ENCODE measurements around the gene JMJD8.

JMJD8 gene

DNA sequence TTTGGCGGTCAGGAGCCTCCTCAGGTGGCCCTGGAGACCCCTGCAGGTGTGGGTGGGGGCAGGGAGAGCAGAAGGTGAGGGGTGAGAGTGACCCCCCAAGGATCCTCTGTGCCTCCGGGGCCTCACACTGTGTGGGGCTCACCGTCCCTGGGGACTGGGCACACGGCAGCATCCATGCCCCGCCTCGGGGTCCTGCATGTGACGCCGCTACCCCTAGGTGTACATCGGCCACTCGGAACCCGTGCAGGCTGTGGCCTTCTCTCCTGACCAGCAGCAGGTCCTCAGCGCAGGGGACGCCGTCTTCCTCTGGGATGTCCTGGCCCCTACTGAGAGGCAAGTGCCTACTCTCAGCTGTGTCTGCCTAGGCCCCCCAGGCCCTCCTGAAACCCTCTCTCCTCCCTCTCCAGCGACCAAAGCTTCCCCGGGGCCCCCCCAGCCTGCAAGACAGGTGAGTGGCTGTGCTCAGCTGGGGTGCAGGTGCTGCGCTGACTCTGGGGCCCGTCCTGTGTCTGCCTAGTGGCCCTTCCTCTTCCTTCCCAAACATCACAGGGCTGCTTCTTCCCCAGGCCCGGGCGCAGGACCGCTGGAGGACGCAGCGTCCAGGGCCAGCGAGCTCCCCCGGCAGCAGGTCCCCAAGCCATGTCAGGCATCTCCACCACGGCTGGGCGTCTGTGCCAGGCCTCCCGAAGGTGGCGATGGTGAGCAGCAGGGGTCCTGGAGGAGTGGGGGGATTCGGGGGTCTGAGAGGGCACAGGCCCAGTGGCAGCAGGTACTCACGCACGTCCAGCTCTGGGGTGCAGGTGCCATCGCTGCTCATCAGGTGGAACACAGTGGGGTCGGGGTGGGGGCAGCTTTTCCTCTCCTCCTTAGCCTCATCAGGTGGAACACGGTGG is 25.2 kb downstream of the JMJD8 start:
- DNase-seq = no peak

DNA sequence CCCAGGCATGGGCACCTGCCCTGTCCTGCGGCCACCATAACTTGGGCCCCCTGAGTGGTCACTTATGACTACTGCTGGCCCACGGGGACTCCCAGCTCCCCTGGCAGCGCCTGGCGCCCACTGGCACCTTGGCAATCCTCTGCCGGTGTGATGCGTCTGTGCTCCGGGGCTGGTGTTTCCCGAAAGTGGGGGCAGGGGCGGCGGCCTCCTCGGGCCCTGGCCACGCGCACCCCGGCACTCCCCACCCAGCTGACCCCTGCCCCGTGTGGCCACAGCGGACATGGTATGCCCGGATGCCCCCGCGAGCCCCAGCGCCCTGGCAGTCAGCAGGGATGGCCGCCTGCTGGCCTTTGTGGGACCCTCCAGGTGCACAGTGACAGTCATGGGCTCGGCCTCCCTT is 26.6 kb downstream of the JMJD8 start:
- DNase-seq = no peak

DNA sequence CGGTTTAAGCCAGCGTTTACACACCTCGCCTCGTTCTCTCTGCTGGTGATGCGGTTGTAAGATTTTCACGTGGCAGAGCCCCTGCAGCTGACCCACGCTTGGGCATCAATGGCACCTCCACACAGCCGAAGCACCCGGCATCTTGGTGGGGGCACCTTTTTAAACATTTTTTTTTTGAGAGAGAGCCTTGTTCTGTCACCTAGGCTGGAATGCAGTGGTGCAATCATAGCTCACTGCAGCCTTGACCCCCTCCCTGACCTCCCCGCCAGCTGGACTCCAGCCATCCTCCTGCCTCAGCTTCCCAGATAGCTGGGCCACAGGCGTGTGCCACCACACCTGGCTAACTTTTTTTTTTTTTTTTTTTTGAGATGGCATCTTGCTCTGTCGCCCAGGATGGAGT is 30.1 kb downstream of the JMJD8 start:
- DNase-seq = no peak

DNA sequence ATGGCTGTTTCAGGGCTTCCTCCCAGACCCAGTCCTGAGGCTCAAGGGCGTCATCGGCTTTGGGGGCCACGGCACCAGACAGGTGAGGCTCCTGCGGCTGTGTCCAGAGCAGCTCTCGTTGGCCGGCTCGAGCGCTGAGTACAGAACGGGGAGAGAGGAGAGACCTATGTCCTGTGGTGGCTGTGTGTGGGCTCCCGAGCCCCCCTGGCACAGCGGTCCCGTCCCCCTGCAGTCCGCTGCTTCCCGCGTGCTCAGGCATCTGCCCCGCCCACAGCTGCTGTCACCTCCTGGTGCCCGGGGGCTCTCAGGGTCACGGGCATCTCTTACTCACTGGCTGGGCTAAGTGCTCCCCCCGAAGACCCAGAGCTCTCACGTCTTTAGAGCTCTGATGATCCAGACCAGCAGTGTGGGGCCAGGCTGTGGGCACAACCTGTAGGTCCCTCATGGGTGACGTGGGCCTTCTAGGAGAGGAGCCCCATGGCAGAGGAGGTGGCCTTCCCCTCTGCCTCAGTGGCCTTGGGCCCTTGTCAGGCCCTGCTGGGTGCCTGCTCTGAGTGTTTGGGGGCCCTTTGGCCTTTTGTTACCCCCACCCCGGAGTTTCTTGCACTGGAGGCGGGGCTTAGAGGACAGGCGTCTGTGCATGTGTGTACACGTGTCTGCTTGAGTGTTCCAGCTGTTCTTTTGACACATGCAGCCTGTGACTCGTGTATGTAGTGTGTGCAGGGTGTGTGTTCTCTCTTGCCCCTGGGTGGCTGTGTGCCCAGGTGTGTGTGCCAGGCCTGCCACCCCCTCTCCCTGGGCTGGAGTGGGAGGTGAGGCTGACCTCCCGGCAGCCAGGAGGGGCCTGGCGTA is 31.5 kb downstream of the JMJD8 start:
- no peak for DNase-seq

DNA sequence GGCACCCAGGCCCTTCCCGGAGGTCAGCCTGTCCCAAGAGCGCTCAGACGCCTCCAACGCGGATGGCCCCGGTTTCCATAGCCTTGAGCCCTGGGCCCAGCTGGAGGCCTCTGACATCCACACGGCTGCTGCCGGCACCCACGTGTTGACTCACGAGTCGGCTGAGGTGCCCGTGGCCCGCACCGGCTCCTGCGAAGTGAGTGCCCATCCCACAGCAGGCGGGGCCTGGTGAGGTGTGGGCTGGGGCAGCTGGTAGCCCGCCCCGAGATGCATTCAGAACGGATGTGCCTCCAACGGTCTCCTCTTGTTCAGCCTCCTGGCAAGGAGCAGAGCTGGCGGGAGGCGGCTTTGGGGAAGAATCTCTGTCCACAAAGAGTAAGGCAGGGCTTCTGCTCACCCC is 32.3 kb downstream of the JMJD8 start:
- DNase-seq = no peak

DNA sequence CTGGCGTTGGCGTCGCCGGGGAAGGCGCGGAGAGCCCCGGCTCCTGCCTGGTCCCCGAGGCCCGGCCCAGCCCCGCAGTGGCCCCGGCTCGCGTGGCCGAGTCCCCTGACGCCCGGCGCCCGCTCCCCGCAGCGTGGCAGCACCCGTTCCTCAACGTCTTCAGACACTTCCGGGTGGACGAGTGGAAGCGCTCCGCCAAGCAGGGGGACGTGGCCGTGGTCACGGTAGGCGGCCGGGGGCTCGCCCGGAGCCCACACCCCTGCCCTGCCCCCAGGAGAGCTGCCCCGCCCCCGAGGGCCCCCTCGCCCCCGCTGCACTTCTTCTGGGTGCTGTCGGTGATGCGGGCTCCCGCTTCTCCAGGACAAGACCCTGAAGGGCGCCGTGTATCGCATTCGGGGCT is 34.5 kb downstream of the JMJD8 start:
- no peak for DNase-seq

DNA sequence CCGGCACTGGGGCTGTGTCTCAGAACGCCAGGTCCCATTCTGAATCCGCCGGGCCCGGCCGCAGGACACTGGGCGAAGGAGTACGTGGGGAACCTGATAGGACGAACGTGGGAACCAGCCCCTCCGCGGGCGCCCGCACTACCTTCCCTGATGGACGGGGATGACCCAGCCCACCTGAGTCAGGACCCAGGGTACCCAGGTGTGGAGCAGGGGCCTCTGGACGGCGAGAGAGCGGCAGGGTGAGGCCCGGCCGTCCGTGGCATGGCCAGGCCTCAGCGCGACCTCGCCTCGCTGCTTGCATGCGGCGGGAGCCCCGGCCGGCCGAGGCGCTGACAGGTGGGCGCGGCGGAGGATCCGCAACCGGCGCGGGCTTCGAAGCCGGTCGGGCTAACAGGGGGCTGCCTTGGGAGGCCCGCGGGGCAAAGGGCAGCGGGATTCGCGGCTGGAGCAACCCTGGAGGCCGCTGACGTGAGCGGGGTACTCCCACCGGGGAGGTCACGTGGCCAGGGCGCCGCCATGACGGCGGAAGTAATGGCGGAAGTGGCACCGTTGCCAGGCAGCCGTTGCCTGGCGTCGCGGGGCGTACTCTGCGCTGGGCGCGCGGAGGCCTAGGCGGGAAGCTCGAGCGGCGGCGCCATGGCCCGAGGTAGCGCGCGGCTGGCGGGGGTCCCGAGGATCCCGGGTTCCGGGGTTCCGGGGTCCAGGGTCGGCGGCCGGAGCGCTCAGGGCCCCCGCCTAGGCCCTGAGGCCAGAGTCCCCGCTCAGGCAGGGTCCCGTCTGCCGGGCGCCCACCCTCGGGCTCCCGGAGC is 35.1 kb downstream of the JMJD8 start, which contains the start of gene WDR90:
TSS of gene WDR90 (plus strand) at position 585 of the 809 bp plus-strand sequence. CDS start at position 637, 52 bp downstream.
- DNase-seq = no peak

DNA sequence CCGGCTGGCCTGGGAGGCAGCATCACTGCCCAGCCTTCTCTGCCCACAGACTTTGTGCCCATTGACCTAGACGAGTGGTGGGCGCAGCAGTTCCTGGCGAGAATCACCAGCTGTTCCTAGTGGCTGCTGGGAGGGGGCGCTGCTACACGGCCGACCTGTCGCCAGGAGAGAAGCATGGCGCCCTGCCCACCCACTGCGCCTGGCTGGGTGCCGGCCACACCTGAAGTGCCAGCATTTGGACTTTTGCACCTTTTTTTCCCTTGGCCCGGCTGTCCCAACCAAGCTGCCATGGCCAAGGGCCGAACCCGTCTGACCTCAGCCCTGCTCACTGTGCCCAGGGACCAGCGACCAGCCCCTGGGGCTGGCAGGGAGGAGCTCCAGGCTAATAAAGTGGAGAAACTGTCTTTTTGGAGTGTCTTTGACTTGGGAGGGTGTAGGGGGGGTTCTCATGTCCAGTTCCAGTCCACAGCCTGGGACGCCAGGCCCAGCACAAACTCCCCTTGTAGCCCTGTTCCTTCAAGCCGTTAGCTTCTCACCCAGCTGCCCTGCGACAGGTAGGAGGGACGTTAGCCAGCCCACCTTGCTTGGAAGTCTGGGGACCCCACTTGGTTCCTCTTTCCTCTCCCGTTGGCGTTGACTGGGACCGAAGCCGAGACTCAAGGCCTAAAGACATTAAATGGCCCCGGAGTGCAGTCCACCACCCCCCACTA is 35.9 kb downstream of the JMJD8 start:
- no peak for DNase-seq

DNA sequence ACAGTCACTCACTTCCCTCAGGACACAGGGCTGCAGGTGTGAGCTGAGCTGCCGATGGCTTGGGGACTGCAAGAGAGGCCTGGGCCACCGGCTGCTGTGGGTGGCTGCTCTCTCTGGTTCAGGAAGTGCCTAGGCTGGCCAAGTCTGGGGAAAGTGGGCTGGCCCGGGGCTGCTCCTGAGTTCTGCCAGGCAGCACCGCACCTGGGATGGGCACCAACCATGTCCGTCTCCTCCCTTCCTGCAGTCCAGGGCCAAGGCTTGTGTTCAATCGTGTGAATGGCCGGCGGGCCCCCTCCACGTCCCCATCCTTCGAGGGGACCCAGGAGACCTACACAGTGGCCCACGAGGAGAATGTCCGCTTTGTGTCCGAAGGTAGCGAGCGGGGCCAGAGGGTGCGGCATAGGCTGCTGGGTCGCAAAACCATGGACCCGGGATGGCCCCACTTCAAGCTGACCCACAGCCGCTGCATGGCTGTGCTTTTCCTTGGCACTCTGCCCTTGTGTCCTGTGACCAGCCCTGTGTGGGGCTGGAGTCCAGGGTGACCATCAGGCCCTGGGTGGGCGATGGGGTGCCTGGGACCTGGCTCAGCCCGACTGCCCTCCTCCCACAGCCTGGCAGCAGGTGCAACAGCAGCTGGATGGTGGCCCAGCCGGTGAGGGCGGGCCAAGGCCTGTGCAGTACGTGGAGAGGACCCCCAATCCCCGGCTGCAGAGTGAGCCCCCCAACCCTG is 36.8 kb downstream of the JMJD8 start:
- DNase-seq = no peak

DNA sequence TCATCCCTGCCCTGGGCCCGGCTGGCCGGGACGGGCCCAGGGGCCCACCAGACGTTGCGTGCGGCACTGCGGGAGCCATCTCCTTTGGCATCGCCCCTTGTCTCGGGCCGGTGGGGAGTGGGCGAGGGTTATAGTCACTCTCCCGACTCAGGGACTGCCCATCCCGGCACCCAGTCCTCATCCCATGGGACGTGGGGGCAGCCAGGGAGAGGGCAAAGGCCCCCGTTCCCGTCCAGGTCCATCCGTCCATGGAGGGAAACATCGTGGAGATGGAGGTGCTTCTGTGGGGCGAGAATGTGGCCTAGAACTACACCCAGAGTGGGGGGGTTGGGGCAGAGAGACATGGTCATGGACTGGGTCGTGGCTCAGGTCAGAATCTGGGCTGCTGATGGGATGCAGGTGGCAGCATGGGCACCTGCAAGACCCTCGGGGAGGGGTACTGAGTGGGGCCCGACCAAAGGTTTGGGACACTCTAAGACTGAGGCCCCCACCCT is 37.4 kb downstream of the JMJD8 start:
- DNase-seq = no peak

DNA sequence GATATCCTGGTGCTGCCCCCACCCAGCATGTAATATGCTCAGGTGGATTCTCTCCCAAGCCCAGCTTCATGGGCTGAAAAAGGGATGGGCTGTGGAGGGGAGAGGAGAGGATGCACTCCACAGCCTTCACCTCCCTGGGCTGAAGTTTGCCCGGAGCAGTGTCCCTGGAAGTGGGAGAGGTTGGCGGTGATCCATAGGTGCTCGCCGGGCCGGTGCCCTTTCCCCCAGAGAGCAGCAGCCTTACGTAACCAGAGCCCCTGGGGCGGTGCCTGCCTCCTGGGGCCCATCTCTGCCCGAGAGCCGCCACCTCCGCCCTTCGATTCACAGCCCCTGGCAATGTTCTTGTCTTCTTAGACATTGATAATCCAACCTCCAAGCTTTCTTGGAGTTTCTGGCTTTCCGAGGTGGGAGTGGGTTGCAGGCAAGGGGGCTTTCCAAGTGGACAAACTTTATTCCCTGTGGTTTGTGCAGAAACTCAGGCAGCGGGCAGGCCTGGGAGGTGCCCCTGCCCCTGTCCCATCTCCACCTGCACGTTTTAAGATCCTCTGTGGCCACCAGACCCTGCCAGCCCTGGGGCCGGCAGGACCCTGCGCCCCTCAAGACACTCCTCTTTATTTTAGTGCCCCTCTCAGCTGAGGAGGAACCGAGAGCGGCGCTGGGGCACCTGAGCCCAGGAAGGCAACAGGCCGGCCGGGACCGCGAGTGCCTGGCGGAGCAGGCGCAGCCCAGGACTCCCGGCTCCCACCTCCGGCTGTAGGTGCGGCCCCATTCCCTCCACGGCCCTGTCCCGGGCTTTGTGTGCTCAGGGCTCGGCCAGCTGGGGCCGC is 38.1 kb downstream of the JMJD8 start:
- DNase-seq = no peak

DNA sequence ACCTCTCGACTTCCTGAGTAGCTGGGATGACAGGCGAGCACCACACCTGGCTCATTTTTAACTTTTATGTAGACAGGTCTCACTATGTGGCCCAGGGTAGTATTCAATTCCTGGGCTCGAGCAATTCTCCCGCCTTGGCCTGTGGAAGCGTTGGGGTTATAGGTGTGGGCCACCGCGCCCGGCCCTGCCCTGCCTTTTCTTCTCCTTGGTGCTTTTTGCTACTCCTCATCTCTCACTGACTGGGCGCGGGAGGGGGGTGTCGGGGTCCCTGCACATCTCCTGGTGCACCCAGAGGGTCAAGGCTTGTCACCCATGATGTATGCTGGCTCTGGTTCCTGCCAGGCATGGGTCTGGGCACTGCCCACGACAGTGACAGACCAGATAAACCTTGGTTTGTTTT is 39.6 kb downstream of the JMJD8 start:
- no peak for DNase-seq

DNA sequence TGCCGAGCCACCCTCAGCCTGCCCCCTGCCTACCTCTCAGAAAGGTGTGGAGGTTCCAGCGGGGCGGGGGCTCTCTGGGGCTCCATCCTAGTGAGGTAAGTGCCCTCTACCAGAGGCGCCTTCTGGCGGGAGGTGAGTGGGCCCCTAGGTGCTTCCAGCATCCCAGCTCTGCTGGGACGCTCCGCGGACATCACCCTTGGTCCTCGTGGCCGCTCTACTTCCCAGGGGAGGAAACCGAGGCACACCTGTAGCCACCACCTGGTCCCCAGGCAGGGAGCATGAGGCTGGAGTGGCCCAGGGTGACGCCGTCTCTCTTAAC is 41.1 kb downstream of the JMJD8 start:
- DNase-seq = no peak

DNA sequence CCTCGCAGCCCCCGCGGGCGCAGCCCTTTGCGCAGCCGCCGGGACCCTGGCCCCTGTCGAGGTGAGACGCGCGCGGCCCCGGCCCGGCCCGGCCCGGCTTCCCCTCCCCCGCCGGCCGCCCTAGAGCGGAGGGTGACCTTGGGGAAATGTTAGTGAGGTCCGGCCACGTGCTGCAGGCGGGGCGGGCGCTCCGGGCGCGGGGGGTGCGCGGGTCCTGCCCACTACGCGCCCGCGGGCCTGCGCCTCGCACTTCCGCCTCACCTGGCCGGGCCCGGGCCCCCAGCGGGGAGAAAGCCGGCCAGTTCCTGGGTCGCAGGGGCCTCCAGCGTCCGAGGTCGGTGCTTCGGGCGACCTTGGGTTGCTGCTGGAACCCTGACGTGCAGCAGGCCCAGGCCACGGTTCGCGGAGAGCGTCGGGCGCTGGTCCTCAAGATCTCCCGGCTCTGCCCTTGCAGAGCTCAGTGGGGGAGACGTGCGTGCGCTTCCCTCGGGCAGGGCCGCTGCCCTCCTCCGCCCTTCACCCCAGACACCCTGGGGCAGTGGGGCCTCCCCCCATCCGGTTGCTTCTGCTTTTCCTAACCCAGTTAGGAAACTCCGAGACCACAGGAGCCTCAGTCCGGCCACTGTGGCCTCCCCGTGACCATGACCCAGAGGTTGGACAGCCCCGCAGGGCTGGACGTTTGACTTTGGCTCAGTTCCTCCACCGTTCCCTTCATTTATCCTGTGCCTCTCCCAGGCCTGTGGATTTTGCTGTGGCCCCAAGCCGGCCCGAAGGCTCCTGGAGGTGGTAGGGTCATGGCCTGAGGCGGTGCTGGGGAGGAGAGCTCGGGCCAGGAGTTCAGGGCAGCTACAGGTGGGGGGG is 41.7 kb downstream of the JMJD8 start:
- DNase-seq = no peak

DNA sequence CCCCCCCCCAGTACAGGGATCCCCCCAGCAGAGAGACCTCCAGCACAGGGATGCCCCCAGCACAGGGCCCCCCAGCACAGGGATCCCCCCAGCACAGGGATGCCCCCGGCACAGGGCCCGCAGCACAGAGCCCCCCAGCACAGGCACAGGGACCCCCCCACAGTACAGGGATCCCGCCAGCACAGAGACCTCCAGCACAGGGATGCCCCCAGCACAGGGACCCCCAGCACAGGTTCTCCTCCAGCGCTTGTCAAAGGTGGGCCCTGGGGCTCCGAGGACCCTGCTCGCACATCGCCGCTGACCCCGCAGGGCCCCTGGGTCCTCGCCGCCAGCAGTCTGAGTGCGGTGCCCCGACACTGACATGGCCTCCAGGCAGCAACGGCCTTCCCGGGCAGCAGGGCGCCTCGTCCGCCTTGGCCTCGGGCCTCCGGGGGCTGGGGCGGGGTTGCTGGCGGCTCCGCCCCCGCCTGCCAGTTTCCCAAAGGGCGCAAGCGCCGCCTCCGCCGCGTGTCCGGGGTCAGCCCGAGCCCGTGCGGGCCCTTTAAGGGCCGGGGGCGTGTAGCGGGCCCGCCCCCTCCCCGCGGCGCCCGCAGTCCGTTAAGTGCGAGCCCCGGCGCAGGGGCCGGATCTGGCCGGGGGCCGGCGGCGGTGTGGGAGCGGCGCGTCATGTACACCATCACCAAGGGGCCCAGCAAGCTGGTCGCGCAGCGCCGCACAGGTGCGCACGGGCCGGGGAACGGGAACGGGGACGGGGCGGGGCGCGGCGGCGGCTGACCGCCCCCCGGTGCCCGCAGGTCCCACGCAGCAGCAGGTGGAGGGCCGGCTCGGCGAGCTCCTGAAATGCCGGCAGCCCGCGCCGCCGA is 42.6 kb downstream of the JMJD8 start, which contains the start of gene MCRIP2:
TSS of gene MCRIP2 (plus strand) at position 503 of the 863 bp plus-strand sequence. CDS start at position 667, 164 bp downstream.
- peak; percentile 96 for DNase-seq

DNA sequence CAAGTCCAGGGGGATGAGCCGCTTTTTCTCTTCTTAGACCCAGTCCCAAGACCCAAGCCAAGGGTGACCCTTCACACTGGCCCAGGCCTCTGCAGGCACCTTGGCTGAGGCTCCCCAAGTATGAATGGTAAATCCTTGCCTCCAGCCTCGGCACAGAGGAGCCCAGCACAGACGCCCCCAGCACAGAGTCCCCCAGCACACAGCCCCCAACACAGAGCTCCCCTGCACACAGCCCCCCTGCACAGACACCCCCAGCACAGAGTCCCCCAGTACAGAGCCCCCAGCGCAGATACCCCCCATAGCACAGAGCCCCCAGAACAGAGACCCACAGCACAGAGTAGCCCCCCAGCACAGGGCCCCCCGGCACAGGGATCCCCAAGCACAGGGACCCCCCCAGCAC is 43.5 kb downstream of the JMJD8 start:
- no peak for DNase-seq

DNA sequence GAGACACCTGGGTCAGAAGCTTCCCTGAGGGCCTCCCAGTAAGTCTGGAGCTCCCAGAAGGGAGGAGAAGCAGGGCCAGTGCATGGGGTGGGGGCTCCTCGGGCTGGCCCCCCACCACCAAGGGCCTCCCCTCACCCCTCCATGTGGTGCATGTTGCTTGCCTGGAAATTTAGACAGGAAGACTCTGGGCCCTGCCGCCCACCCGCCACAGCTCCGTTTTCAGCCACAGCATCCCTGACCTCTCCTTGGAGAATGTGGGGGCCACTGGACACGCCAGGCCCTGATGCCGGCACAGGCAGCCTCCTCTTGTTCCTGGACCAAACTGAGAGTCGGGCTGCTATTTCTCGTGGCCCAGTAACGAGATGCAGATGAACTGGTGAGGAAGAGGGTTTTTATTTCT is 45.3 kb downstream of the JMJD8 start:
- no peak for DNase-seq

DNA sequence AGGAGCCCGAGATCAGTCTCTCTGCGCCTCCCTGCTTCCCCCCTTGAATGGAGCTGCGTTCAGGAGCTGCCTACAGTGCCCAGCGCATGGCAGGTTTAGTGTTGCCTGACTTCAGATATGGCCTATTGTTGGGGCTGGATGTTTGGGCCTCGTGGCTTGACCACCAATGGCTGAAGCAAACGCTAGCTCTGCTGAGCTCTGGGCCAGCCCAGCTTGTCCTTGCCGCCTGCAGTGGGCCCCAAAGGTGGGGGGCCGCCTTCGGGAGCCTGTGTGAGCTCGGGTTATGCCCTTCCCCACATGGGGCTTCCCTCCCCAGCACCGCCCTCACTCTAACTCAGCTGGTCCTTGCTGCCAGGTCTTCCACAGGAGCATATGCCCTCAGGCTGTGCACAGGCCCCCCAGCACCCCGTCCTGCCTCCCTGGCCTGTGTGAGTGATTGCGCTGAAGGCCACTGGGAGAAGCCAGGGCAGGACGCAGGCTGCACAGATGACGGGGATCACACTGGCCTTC is 46.0 kb downstream of the JMJD8 start:
- DNase-seq = no peak

Measured in 8988T (cell line).